Fibroblast of lung (primary cell): ENCODE measurements around the gene CHRD. TPM values are rescaled to one million over a fixed set of nuclear protein-coding genes. Genes with fewer than 3 reads are reported as not detected.

ENCODE experiments used
- DNase-seq, 2 donors: peaks; one replicate each; pipeline versions ENCODE4 v3.0.0 to v3.0.0-alpha.2; 2010; ENCODE audit warnings: low read depth in 2 of 2
- H2AFZ ChIP-seq: 2 replicates; pipeline ENCODE4 v1.5.1; 2012; ENCODE audit warnings: low read length, control low read depth, inconsistent platforms
- H3K27ac ChIP-seq: 2 replicates; pipeline ENCODE4 v1.5.1; 2011; ENCODE audit warnings: low read length, control low read depth; ENCODE audit not compliant: insufficient read depth
- H3K27me3 ChIP-seq: 2 replicates; pipeline ENCODE4 v1.5.1; 2011; ENCODE audit warnings: mild to moderate bottlenecking, low read length; ENCODE audit not compliant: control insufficient read depth, insufficient read depth
- H3K36me3 ChIP-seq: 2 replicates; pipeline ENCODE4 v1.5.1; 2011; ENCODE audit warnings: low read length; ENCODE audit not compliant: control insufficient read depth, insufficient read depth
- H3K4me1 ChIP-seq: 2 replicates; pipeline ENCODE4 v1.5.1; 2011; ENCODE audit warnings: low read length; ENCODE audit not compliant: control insufficient read depth, insufficient read depth; ENCODE audit errors: extremely low read depth
- H3K4me2 ChIP-seq: 2 replicates; pipeline ENCODE4 v1.5.1; 2011; ENCODE audit warnings: low read length, control low read depth; ENCODE audit not compliant: insufficient read depth; ENCODE audit errors: extremely low read depth
- H3K4me3 ChIP-seq, 4 experiments: fragments of 200-600 bp in 1 of 4; sonication (generic) in 1 of 4; replicated peaks in 1 of 4; 2 replicates each; pipeline ENCODE4 v1.5.1; 2011 to 2016; ENCODE audit warnings: low read length in 4 of 4, low read depth in 3 of 4, mild to moderate bottlenecking in 3 of 4, control low read depth in 2 of 4, inconsistent platforms in 1 of 4, mixed read lengths in 1 of 4; ENCODE audit not compliant: insufficient read depth in 1 of 4; ENCODE audit errors: control extremely low read depth in 1 of 4
- H3K79me2 ChIP-seq: 2 replicates; pipeline ENCODE4 v1.5.1; 2012; ENCODE audit warnings: mild to moderate bottlenecking, low read length, inconsistent platforms; ENCODE audit not compliant: control insufficient read depth, insufficient read depth
- H3K9ac ChIP-seq: 2 replicates; pipeline ENCODE4 v1.5.1; 2011; ENCODE audit warnings: mild to moderate bottlenecking, low read length, control low read depth; ENCODE audit not compliant: insufficient read depth
- H3K9me3 ChIP-seq: 2 replicates; pipeline ENCODE4 v1.5.1; 2012; ENCODE audit warnings: low read depth, low read length; ENCODE audit not compliant: control insufficient read depth, insufficient read depth
- H4K20me1 ChIP-seq: 2 replicates; pipeline ENCODE4 v1.5.1; 2011; ENCODE audit warnings: low read length; ENCODE audit not compliant: control insufficient read depth, insufficient read depth; ENCODE audit errors: extremely low read depth
- EZH2 ChIP-seq: IDR thresholded peaks from 2 replicates; pipeline ENCODE4 v1.5.1; 2012; ENCODE audit warnings: low read length, control low read depth, mild to moderate bottlenecking; ENCODE audit errors: missing control alignments
- polyA plus RNA-seq, 2 donors: library from polyadenylated mRNA; depleted of rRNA in 1 of 2; stranded (reverse) in 1 of 2; unstranded in 1 of 2; fragments of >200 nt; gene quantifications; 2 replicates each; pipeline ENCODE4 v1.2.1, GENCODE V29; 2011 to 2012; ENCODE audit warnings: missing spikeins in 1 of 2
- total RNA-seq: library from RNA; depleted of rRNA; stranded (reverse); fragments of >200 nt; gene quantifications from 2 replicates; pipeline ENCODE4 v1.2.1, GENCODE V29; 2014
- TF ChIP-seq, protein P1 (sequence below), 2 donors: IDR thresholded peaks in 1 of 2; conservative IDR thresholded peaks in 1 of 2; 1 replicate in 1 of 2; 2 replicates in 1 of 2; pipeline ENCODE4 v1.5.1; 2011 to 2012; ENCODE audit warnings: low read length in 2 of 2, control low read depth in 1 of 2, inconsistent platforms in 1 of 2, low read depth in 1 of 2, mild to moderate bottlenecking in 1 of 2

CHRD gene
- total and polyA plus RNA-seq, 2 donors (not counting 1 experiment from before 2014, with no cell fraction given), result 1.3 to 4.8 TPM

DNA sequence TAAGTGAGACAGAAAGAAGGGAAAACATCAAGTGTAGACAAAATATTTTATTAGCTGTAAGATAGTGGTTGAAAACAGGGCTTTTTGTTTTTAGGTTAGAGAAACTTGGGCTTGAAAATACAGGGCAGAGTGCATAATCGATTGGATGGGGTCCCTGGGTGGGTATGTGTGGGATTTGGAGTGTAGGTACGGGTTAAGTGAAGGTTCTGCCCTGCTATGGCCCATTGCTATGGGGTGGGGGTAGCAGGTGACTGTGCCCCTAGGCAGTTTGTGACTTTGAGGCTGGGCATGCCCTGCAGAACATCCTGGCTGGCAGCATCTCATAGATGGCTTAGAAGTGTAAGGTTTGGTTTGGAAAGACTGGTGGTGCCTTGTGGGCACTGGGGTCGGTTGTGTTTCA lies 46.2 kb upstream of the CHRD start:
- no peaks in the 10 kb centered on the region for H3K27me3 ChIP-seq
- no peaks in the 10 kb centered on the region for H4K20me1 ChIP-seq
- no peak for DNase-seq
- peaks cover 26% of the 10 kb centered on the region for H3K36me3 ChIP-seq
- no peak overlapping the region for H3K4me3 ChIP-seq
- H2AFZ ChIP-seq, result no peak overlapping the region
- peaks cover 31% of the 10 kb centered on the region for H3K4me1 ChIP-seq
- peaks cover 22% of the 10 kb centered on the region for H3K79me2 ChIP-seq
- H3K4me2 ChIP-seq, result no peak overlapping the region
- peak overlapping the region; percentile 92 for H3K27ac ChIP-seq
- H3K9me3 ChIP-seq, result no peaks in the 10 kb centered on the region
- TF ChIP-seq EZH2, result no peak
- TF ChIP-seq, protein P1, sequence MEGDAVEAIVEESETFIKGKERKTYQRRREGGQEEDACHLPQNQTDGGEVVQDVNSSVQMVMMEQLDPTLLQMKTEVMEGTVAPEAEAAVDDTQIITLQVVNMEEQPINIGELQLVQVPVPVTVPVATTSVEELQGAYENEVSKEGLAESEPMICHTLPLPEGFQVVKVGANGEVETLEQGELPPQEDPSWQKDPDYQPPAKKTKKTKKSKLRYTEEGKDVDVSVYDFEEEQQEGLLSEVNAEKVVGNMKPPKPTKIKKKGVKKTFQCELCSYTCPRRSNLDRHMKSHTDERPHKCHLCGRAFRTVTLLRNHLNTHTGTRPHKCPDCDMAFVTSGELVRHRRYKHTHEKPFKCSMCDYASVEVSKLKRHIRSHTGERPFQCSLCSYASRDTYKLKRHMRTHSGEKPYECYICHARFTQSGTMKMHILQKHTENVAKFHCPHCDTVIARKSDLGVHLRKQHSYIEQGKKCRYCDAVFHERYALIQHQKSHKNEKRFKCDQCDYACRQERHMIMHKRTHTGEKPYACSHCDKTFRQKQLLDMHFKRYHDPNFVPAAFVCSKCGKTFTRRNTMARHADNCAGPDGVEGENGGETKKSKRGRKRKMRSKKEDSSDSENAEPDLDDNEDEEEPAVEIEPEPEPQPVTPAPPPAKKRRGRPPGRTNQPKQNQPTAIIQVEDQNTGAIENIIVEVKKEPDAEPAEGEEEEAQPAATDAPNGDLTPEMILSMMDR (conservative IDR thresholded peaks at IDR 0.05 in 1 of 2, IDR thresholded peaks at IDR 0.05 in 1 of 2; ENCODE audit: low read depth in 1 of 2, low read length in 2 of 2), result no peak
- no peak overlapping the region for H3K9ac ChIP-seq

- H3K9ac ChIP-seq, result no peak overlapping the region
- H3K36me3 ChIP-seq, result peaks cover 23% of the 10 kb centered on the region
Measured at GRCh38 chr3:184334470-184335158, 45.2 kb upstream of the CHRD start.

GRCh38 chr3:184335291-184335660 lies 44.6 kb upstream of the CHRD start:
- Histone ChIP-seq H3K79me2 (peaks cover 24% of the 10 kb centered on the region), H3K4me1 (peaks cover 36% of the 10 kb centered on the region), H3K27me3 (no peaks in the 10 kb centered on the region), H3K27ac (peak overlapping the region; percentile 92), H3K9ac (peak overlapping the region; percentile 40), H4K20me1 (no peaks in the 10 kb centered on the region), H2AFZ (no peak overlapping the region), H3K4me3 (peak overlapping the region in 1 of 4 experiments; percentile 72), H3K4me2 (no peak overlapping the region), H3K36me3 (peaks cover 23% of the 10 kb centered on the region), H3K9me3 (no peaks in the 10 kb centered on the region)
- DNase-seq, result no peak
- TF ChIP-seq, protein P1 (conservative IDR thresholded peaks at IDR 0.05 in 1 of 2, IDR thresholded peaks at IDR 0.05 in 1 of 2; ENCODE audit: low read depth in 1 of 2, low read length in 2 of 2), result no peak
- TF ChIP-seq EZH2, result no peak

More at GRCh38 chr3:184334470-184335158, 45.2 kb upstream of the CHRD start:
- no peak overlapping the region for H3K4me3 ChIP-seq
- peaks cover 23% of the 10 kb centered on the region for H3K79me2 ChIP-seq
- DNase-seq, result peak; percentile 46 to 81
- H3K4me1 ChIP-seq, result peaks cover 36% of the 10 kb centered on the region
- no peaks in the 10 kb centered on the region for H3K27me3 ChIP-seq
- no peaks in the 10 kb centered on the region for H4K20me1 ChIP-seq
- no peak overlapping the region for H3K4me2 ChIP-seq
- TF ChIP-seq, protein P1 (conservative IDR thresholded peaks at IDR 0.05 in 1 of 2, IDR thresholded peaks at IDR 0.05 in 1 of 2; ENCODE audit: low read depth in 1 of 2, low read length in 2 of 2), result no peak
- H3K27ac ChIP-seq, result peak overlapping the region; percentile 92
- H2AFZ ChIP-seq, result no peak overlapping the region
- H3K9me3 ChIP-seq, result no peaks in the 10 kb centered on the region
